ENCODE measurements around the gene DHFR2. TPM values are rescaled to one million over a fixed set of nuclear protein-coding genes. Genes with fewer than 3 reads are reported as not detected.

The DHFR2 gene
- 1.5 and 2.9 TPM in 2 replicates for total RNA-seq

GRCh38 chr3:94062513-94063404, at the start of gene DHFR2, which contains the start of gene NSUN3:
Gene DHFR2 (minus strand): TSS chr3:94062916. CDS start chr3:94061511, 1,405 bp downstream.
Gene NSUN3 (plus strand): TSS chr3:94063061. CDS start chr3:94063127, 66 bp downstream.

GRCh38 chr3:94028093-94028837, 34.5 kb downstream of the DHFR2 start, which contains the start of gene STX19:
Gene STX19 (minus strand): TSS chr3:94028597. CDS start chr3:94015269, 13,328 bp downstream.

Other genes with a start within 250 kb of the DHFR2 start
- 5.7 and 33.8 TPM in 2 replicates for gene PROS1, start 89.0 kb downstream of the DHFR2 start, total RNA-seq
- 4.6 and 5.9 TPM in 2 replicates for gene ARL13B, start 82.8 kb downstream of the DHFR2 start, total RNA-seq
- gene STX19, start 34.3 kb downstream of the DHFR2 start, total RNA-seq: not detected in 2 replicates
- gene NSUN3, start 145 bp upstream of the DHFR2 start, total RNA-seq: 8.2 and 10.1 TPM in 2 replicates